HG03558 (cell line): ENCODE results near the gene CBY1.

Experiments
- ATAC-seq: cut with Tn5 transposase; IDR thresholded peaks from one replicate; pipeline ENCODE4 v1.9.1; 2021; ENCODE audit warnings: moderate number of reproducible peaks; ENCODE audit not compliant: unreplicated experiment; ENCODE audit errors: extremely low read depth

The CBY1 gene

GRCh38 chr22:38699784-38700183, 43.3 kb downstream of the CBY1 start:
- ATAC-seq: no peak

GRCh38 chr22:38700270-38700788, 43.9 kb downstream of the CBY1 start:
- ATAC-seq: no peak

- no peak for ATAC-seq
These were observed 44.6 kb downstream of the CBY1 start, which contains the start of gene JOSD1 for GRCh38 chr22:38700789-38701628. TSS of gene JOSD1 (minus strand) at chr22:38700943. CDS start at chr22:38699987, 956 bp downstream.

DNA sequence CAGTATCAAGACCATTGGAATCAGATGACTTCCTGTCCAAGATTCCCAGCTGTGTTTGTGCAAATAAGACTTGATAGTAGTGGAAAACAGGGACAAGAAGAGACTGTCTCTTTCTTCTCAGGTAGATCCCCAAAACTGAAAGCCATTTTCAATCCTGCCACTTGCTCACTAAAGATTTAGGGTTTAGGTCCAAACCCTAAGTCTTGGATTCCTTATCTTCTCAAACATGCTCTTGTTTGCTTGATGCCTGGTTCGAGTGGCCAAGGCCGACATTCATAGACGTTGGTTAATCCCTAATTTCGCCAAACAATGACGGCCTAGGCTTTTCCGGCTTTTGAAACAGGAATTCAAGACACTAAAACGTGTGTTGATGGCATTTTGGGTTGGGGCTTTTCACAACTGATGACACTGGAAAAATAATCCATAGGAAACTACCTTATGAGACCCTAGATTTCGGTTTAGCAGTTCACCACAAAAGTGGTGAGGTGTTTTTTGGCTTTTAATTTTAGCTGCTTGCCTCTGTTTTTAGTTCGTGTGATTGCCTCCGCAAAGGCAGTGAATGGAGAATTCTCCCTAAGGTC, 48.3 kb downstream of the CBY1 start:
- ATAC-seq: no peak

DNA sequence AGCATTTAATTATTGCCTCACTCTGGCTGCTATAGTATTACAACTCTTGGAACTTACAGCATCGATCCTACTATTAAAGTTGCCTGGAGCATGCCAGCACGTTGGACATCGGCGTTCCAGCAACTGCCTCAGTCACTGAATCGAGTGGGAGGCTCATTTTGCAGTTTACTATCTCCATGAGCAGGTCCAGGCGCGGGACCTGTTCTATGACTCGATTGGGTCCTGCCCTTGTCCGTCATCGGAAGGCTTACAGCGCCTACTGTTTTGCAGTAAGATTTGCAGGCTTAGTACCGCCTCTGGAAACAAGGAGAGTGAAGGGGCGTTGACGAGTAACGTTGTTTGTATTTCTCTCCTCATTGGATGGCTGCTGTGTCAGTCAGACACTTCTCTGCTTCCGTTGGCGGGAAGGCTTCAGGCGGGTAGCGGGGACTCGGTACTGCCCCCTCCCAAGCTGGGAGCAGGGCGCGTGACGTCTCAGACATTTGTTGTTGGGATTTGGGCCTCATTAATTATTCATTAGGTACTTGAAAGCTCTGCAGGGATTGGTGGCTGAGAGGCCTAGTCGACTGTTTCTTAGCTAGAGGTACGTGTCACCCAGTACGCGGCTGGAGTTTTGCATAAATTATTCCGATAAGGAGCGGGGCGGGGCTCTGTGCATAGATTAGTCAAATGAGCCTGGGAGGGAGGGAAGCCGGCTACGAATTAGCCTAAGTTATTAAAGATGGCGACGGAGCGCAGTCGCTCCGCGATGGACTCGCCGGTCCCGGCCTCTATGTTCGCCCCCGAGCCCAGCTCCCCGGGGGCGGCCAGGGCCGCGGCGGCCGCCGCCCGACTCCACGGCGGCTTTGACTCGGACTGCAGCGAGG, 49.0 kb downstream of the CBY1 start, which contains the start of gene GTPBP1:
Gene GTPBP1, plus strand, starts transcription at position 710 of the 866 bp plus-strand sequence. Its CDS starts 12 bp downstream, at position 722.
- peak; percentile 51 for ATAC-seq

DNA sequence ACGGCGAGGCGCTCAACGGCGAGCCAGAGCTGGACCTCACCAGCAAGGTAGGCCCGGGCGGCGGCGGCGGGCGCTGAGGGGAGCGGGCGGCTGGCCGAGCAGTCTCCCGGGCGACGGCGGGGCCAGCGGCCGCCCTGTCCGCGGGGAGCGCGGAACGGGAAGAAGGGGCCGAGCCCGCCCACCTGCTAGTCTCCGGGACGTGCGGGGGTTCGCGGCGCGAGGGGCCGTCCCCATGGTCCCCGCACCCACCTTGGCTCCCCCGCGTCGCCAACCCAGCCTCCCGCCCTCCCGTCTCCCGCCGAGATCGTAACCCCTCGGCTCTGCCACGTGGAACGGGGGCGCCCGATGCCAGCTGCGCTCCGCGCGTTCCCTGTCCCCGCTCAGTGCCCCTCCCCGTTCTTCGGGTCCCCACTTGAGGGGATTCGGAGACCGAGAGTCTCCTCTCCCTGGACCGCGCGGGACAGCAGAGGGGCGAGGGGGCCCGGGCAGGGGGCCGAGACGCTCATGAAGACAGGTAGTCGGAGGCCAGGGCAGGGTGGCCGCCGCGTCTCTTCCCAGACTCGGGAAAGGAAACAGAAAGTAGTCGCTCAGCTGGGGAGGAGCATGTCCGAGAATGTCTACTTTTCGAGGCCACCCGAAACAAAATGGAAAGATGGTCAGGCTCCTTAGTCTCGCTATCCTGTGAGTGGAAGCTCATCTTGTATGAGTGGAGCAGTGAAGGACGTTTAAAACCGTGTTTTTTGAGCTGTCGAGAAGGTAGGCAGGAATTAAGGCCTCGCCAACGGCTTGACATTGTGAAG, 49.9 kb downstream of the CBY1 start:
- no peak for ATAC-seq

DNA sequence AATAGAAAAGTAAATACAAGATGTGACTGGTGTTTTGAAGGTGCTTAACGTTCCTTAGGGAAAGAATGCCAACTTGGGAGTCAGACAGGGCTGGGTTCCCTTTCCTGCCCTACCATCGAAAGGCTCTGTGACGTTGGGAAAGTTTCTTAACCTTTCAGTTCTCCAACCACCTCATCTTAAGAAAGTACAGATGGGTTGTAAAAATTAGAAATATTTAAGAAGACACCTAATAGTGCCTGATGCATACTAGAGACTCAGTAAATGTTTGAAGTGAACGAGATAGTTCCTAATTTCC, 50.4 kb downstream of the CBY1 start:
- ATAC-seq: no peak

DNA sequence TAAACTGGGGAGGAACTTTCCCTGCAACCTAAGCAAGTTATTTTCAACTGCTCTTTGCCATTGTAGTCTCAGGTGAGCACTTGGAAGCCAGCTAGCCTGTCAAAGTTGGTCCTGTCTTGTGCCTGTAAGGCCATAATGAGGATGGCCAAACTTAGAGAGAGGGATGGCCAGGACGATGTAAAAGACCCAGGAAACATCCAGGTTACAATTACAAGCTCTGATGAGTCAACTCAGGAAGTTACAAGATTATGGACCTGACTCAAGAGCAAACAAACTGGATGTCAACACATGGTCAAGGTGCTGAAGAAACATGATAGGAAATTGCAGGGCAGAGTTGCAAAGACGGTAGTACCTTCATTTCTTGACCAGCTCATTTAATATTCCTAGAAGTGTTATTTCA, 50.9 kb downstream of the CBY1 start:
- no peak for ATAC-seq

- ATAC-seq: no peak
These were observed 51.5 kb downstream of the CBY1 start for GRCh38 chr22:38707984-38708383.

GRCh38 chr22:38709306-38709705, 52.9 kb downstream of the CBY1 start:
- no peak for ATAC-seq

- no peak for ATAC-seq
These were observed 53.9 kb downstream of the CBY1 start for GRCh38 chr22:38710351-38710750.

DNA sequence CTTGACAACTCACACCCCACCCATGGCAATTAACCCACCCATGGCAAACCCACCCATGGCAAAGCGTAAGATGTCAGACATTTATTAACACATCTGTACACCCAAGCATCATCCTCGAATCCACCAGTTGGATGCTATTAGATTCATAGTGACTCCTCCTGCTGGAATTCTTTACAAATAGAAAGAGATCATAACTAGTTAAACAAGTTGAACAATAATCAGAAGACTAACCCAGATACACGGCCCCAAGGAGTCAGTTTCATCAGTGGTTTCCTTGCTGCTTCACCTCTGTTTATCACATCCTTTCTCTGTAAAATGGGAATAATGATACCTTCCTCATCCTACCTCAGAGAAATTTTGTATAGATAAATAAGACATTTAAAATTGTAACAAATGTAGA, 54.4 kb downstream of the CBY1 start:
- ATAC-seq: no peak

GRCh38 chr22:38712486-38713207, 56.2 kb downstream of the CBY1 start:
- no peak for ATAC-seq

DNA sequence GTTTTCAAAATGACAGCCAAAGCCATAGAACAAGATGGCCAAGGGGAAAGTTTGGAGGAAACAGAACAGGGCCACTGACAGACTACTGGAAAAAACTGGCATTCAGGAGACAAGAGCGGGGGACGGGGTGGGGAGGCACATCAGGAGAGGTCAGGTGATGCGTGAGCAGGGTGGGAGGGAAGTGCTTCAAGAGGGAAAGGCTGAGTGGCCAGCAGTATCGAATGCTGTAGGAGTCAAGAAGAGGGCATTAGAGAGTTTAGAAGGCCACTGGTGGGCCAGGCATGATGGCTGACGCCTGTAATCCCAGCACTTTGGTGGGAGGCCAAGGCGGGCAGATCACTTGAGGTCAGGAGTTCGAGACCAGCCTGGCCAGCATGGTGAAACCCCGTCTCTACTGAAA, 57.5 kb downstream of the CBY1 start:
- no peak for ATAC-seq

DNA sequence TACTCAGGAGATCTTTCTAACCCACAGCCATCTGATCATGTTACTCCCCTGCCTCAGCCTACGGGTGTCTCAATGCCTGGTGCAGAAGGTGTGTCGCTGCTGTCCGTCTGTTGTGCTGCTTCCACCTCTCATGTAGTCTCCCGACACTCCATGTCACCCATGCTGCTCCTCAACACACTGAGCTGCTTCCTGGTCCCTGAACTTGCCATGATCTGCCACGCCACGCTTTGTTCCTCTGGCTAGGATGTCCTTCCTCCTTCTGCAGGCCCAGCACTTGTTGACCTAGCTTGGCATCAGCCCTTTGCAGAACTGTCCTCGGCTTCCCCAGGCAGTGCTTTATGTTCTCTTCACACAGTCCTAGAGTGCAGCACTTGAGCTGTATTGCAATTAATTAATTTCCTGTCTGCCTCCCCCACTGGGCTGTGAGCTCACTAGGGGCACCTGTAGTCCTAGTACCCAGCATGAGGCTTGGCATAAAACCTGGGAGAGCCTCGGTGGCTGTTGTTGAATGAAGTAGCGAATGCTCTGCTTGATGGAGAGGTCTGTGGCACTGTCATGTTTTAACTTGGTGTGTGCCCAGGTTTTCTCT, 58.8 kb downstream of the CBY1 start:
- no peak for ATAC-seq

DNA sequence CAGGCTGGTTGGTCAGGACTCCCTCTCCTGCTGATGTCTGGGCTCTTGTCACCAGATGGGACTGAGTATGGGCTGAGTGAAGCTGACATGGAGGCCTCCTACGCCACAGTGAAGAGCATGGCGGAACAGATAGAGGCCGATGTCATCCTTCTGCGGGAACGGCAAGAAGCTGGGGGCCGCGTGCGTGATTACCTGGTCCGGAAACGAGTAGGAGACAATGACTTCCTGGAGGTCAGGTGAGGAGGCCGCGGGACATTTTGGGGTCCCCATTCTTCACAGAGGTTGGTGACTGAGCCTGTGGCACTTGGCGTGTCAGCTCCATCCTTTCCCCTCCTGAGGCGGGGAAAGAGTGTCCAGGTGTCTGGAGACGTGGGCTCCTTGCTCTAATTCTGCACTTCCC, 59.4 kb downstream of the CBY1 start:
- ATAC-seq: no peak

DNA sequence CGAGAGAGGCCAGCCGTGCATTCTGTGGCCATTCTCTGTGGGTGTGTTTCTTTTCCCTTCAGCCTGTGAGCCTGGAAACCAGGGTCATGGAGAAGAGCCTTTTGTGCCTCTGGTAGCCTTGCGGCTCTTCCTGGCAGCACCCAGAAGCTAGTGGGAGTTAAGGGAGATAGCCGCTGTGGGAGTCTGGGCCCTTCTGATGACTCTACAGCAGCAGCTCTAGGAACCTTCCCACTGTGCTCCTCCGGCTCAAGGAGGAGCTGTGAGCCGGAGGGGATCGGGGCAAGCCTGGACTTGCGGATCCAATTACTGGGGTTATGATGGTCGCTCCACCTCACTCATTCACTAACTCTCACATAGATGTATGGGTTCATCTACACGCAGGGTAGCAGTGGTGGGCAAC, 59.8 kb downstream of the CBY1 start:
- no peak for ATAC-seq

GRCh38 chr22:38716826-38717225, 60.4 kb downstream of the CBY1 start:
- no peak for ATAC-seq

DNA sequence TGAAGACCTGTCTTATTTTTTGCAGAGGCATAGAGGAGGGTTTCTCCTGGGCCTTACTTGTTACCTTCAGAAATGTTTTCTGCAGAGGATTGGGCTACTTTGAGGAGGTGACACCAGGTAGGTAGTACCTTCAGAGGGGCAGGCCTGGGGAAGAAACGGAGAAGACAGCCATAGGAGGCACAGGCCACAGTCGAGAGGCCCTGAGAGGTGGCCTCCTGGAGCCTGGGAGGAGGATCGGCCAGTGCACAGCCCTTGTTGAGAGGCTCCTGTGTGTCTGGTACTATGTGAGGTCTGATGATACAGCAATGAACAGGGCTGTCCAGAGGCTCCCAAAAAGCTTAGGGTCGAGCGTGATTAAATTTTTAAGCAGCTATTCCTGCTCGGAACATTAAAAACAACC, 60.8 kb downstream of the CBY1 start:
- ATAC-seq: no peak
